H9 (cell line): ENCODE data around the gene SIGLEC7. TPM values are rescaled to one million over a fixed set of nuclear protein-coding genes. Genes with fewer than 3 reads are reported as not detected.

Source experiments
- DNase-seq: peaks from one replicate; pipeline ENCODE4 v3.0.0-alpha.2; 2017
- H2AFZ ChIP-seq: one replicate; pipeline ENCODE4 v1.6.1; 2013; ENCODE audit warnings: mild to moderate bottlenecking, low read length, control low read depth, moderate library complexity
- H2AK5ac ChIP-seq: 2 replicates; pipeline ENCODE4 v1.6.1; 2013; ENCODE audit warnings: low read length, control low read depth, mixed read lengths; ENCODE audit not compliant: insufficient read length
- H2BK120ac ChIP-seq: one replicate; pipeline ENCODE4 v1.6.1; 2013; ENCODE audit warnings: low read depth, mild to moderate bottlenecking, low read length, control low read depth, inconsistent platforms; ENCODE audit not compliant: poor library complexity, severe bottlenecking
- H2BK12ac ChIP-seq: 2 replicates; pipeline ENCODE4 v1.6.1; 2013; ENCODE audit warnings: low read length, control low read depth, mixed read lengths, low read depth; ENCODE audit not compliant: insufficient read length
- H2BK15ac ChIP-seq: 2 replicates; pipeline ENCODE4 v1.6.1; 2013; ENCODE audit warnings: low read depth, low read length, control low read depth
- H2BK20ac ChIP-seq: one replicate; pipeline ENCODE4 v1.6.1; 2013; ENCODE audit warnings: low read depth, mild to moderate bottlenecking, low read length, control low read depth, inconsistent platforms; ENCODE audit not compliant: poor library complexity, severe bottlenecking
- H2BK5ac ChIP-seq: 2 replicates; pipeline ENCODE4 v1.6.1; 2013; ENCODE audit warnings: low read length, control low read depth, mixed read lengths; ENCODE audit not compliant: insufficient read length
- H3K14ac ChIP-seq: 2 replicates; pipeline ENCODE4 v1.6.1; 2013; ENCODE audit warnings: low read length, control low read depth; ENCODE audit not compliant: insufficient read depth
- H3K18ac ChIP-seq: 2 replicates; pipeline ENCODE4 v1.6.1; 2013; ENCODE audit warnings: low read depth, mild to moderate bottlenecking, mixed read lengths, low read length, control low read depth; ENCODE audit not compliant: insufficient read length
- H3K23ac ChIP-seq: 2 replicates; pipeline ENCODE4 v1.6.1; 2013; ENCODE audit warnings: low read length, control low read depth, mixed read lengths, low read depth; ENCODE audit not compliant: insufficient read length
- H3K23me2 ChIP-seq: 2 replicates; pipeline ENCODE4 v1.6.1; 2013; ENCODE audit warnings: low read depth, mild to moderate bottlenecking, mixed read lengths, low read length, control low read depth; ENCODE audit not compliant: insufficient read length, poor library complexity, severe bottlenecking
- H3K27ac ChIP-seq: 2 replicates; pipeline ENCODE4 v1.5.1; 2013; ENCODE audit warnings: low read length, control low read depth, mixed read lengths, low read depth; ENCODE audit not compliant: insufficient read length
- H3K27me3 ChIP-seq: 2 replicates; pipeline ENCODE4 v1.6.1; 2013; ENCODE audit warnings: low read length, control low read depth, inconsistent platforms; ENCODE audit not compliant: insufficient read depth
- H3K4ac ChIP-seq: 2 replicates; pipeline ENCODE4 v1.6.1; 2013; ENCODE audit warnings: low read depth, mild to moderate bottlenecking, control low read depth, inconsistent platforms, low read length, moderate library complexity
- H3K4me1 ChIP-seq: 2 replicates; pipeline ENCODE4 v1.6.1; 2013; ENCODE audit warnings: low read length, control low read depth, inconsistent platforms; ENCODE audit not compliant: insufficient read depth
- H3K4me2 ChIP-seq: 2 replicates; pipeline ENCODE4 v1.6.1; 2013; ENCODE audit warnings: low read length, control low read depth, mixed read lengths; ENCODE audit not compliant: insufficient read length, insufficient read depth
- H3K56ac ChIP-seq: 2 replicates; pipeline ENCODE4 v1.6.1; 2013; ENCODE audit warnings: low read depth, mild to moderate bottlenecking, mixed read lengths, low read length, control low read depth; ENCODE audit not compliant: insufficient read length
- H3K79me1 ChIP-seq: 2 replicates; pipeline ENCODE4 v1.6.1; 2013; ENCODE audit warnings: low read depth, mild to moderate bottlenecking, moderate library complexity, low read length, control low read depth, inconsistent platforms; ENCODE audit not compliant: insufficient read depth, poor library complexity, severe bottlenecking
- H3K79me2 ChIP-seq: 2 replicates; pipeline ENCODE4 v1.6.1; 2013; ENCODE audit warnings: low read length, control low read depth, inconsistent platforms; ENCODE audit not compliant: insufficient read depth
- H3K9ac ChIP-seq: 2 replicates; pipeline ENCODE4 v1.6.1; 2013; ENCODE audit warnings: low read length, control low read depth, mixed read lengths; ENCODE audit not compliant: insufficient read length; ENCODE audit errors: extremely low read depth
- H3K9me3 ChIP-seq: one replicate; pipeline ENCODE4 v1.6.1; 2013; ENCODE audit warnings: low read depth, low read length, inconsistent platforms; ENCODE audit not compliant: control insufficient read depth
- H3T11ph ChIP-seq: one replicate; pipeline ENCODE4 v1.6.1; 2013; ENCODE audit warnings: mild to moderate bottlenecking, low read length, control low read depth, inconsistent platforms
- H4K20me1 ChIP-seq: one replicate; pipeline ENCODE4 v1.6.1; 2013; ENCODE audit not compliant: control insufficient read depth, insufficient read length, insufficient read depth
- H4K5ac ChIP-seq: 2 replicates; pipeline ENCODE4 v1.6.1; 2013; ENCODE audit warnings: low read depth, mild to moderate bottlenecking, mixed read lengths, low read length, control low read depth; ENCODE audit not compliant: insufficient read length
- H4K8ac ChIP-seq: replicated peaks from 2 replicates; pipeline ENCODE4 v1.6.1; 2013; ENCODE audit warnings: low read length, control low read depth, mixed read lengths, low read depth; ENCODE audit not compliant: insufficient read length
- H4K91ac ChIP-seq: 2 replicates; pipeline ENCODE4 v1.6.1; 2013; ENCODE audit warnings: low read depth, mild to moderate bottlenecking, moderate library complexity, mixed read lengths, low read length, control low read depth; ENCODE audit not compliant: insufficient read length
- H3K27ac Mint-ChIP-seq, 3 experiments: 2 replicates in 2 of 3; 3 replicates in 1 of 3; pipeline ENCODE4 v1.8.0; 2020 to 2021; ENCODE audit warnings: mixed read lengths in 3 of 3, mild to moderate bottlenecking in 1 of 3, moderate library complexity in 1 of 3
- H3K27me3 Mint-ChIP-seq: 2 replicates; pipeline ENCODE4 v1.8.0; 2021; ENCODE audit warnings: low read depth, mild to moderate bottlenecking, moderate library complexity, mixed read lengths
- H3K36me3 Mint-ChIP-seq, 3 experiments: 2 replicates in 2 of 3; 3 replicates in 1 of 3; pipeline ENCODE4 v1.8.0; 2020 to 2021; ENCODE audit warnings: low read depth in 3 of 3, mixed read lengths in 3 of 3; ENCODE audit not compliant: insufficient read depth in 1 of 3
- H3K4me1 Mint-ChIP-seq, 2 experiments: 2 replicates each; pipeline ENCODE4 v1.8.0; 2020; ENCODE audit warnings: mixed read lengths in 2 of 2
- H3K4me3 Mint-ChIP-seq, 2 experiments: 2 replicates in 1 of 2; 3 replicates in 1 of 2; pipeline ENCODE4 v1.8.0; 2020 to 2021; ENCODE audit warnings: mild to moderate bottlenecking in 2 of 2, mixed read lengths in 2 of 2, moderate library complexity in 1 of 2
- H3K9me3 Mint-ChIP-seq, 2 experiments: 2 replicates in 1 of 2; 3 replicates in 1 of 2; pipeline ENCODE4 v1.8.0; 2020; ENCODE audit warnings: mild to moderate bottlenecking in 2 of 2, mixed read lengths in 2 of 2, moderate library complexity in 1 of 2
- CTCF ChIP-seq: fragments of 200-600 bp; sonication (generic); conservative IDR thresholded peaks from 3 replicates; pipeline ENCODE4 v1.8.0; 2021; ENCODE audit warnings: antibody characterized with exemption, mild to moderate bottlenecking
- WGBS: extraction: QIAGEN DNeasy Blood & Tissue Kit; methylation state at CpG from one replicate; pipeline ENCODE4 v1.1.7; 2013; ENCODE audit warnings: missing lambda C conversion rate, low lambda C conversion rate, mixed read lengths; ENCODE audit not compliant: insufficient read length; ENCODE audit errors: extremely low coverage; 5-methylcytosine and 5-hydroxymethylcytosine counted together
- total RNA-seq: library from RNA; stranded (reverse); gene quantifications from 2 replicates; pipeline ENCODE4 v1.2.1, GENCODE V29; 2021

Gene SIGLEC7
- total RNA-seq, 1 experiment from 2014 or later = not detected

GRCh38 chr19:51192689-51193088, 50.6 kb downstream of the SIGLEC7 start:
- Histone ChIP-seq H2BK20ac (no peak overlapping the region), H3K9ac (no peak overlapping the region), H3K18ac (no peak overlapping the region), H3T11ph (no peak overlapping the region), H4K5ac (no peak overlapping the region), H2AK5ac (no peak overlapping the region), H4K91ac (no peak overlapping the region), H3K14ac (no peak overlapping the region), H2BK12ac (no peak overlapping the region), H3K4me2 (no peak overlapping the region), H3K9me3 (no peaks in the 10 kb centered on the region), H3K27ac (no peak overlapping the region), H3K56ac (no peak overlapping the region), H3K4ac (no peak overlapping the region), H3K79me2 (no peaks in the 10 kb centered on the region), H3K23ac (no peak overlapping the region), H3K23me2 (no peaks in the 10 kb centered on the region), H2BK120ac (no peak overlapping the region), H4K20me1 (no peaks in the 10 kb centered on the region), H2BK15ac (no peak overlapping the region), H4K8ac (no peak overlapping the region), H3K79me1 (no peaks in the 10 kb centered on the region), H3K4me1 (no peaks in the 10 kb centered on the region), H3K27me3 (no peaks in the 10 kb centered on the region; the same call in 1 of the 2 replicates), H2AFZ (no peak overlapping the region), H2BK5ac (no peak overlapping the region)
- no peak for DNase-seq
- Mint-ChIP-seq H3K4me1 (no peaks in the 10 kb centered on the region), H3K9me3 (peaks cover 0 to 59% of the 10 kb centered on the region in 2 experiments; a peak in 2 of 5 replicates), H3K27ac (no peak overlapping the region), H3K4me3 (no peak overlapping the region), H3K27me3 (peaks cover 17% of the 10 kb centered on the region), H3K36me3 (no peaks in the 10 kb centered on the region; a peak in 1 of 7 replicates)
- no CpG with 5 or more reads among the region's 9 CpGs for WGBS
- no peak for TF ChIP-seq CTCF
